ENCODE data around the gene MFNG.

MFNG gene

DNA sequence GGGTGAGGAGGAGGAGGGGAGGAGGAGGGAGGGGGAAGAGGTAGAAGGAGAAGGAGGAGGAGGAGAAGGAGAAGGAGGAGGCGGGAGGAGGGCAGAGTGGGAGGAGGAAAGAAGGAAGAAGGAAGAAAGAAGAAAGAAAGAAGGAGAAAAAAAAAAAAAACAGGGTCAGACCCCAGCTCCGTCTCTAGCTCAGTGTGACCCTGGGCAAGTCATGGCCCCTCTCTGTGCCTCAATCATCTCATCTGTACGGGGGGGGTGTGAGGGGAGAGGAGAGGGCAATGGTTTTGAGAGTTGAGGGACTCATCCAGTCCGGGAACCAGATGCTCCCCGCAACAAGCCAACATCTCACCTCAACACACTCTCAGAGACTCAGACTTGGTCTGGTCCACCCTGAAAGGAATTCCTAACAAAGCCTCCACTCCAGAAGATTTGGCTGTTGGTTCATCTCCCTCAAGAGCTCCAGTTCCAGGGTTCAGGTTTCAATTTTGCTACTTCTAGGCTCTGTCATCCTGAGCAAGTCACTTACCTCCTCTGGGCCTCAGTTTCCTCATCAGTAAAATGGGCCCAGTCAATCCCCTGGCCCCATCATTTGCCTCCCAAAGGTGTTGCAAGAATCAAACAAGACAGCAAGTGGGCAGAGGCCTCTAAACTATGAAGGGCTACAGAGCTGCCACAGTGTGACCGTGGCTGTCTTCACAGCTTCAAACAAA lies 25.4 kb upstream of the MFNG start:
- in situ Hi-C loops (cut with MboI; ENCODE audit: low sequenced_read_pairs, unreplicated experiment), result no loop called here
- DNase-seq (ENCODE audit: low spot score), result no peak
- TF ChIP-seq, protein P1, sequence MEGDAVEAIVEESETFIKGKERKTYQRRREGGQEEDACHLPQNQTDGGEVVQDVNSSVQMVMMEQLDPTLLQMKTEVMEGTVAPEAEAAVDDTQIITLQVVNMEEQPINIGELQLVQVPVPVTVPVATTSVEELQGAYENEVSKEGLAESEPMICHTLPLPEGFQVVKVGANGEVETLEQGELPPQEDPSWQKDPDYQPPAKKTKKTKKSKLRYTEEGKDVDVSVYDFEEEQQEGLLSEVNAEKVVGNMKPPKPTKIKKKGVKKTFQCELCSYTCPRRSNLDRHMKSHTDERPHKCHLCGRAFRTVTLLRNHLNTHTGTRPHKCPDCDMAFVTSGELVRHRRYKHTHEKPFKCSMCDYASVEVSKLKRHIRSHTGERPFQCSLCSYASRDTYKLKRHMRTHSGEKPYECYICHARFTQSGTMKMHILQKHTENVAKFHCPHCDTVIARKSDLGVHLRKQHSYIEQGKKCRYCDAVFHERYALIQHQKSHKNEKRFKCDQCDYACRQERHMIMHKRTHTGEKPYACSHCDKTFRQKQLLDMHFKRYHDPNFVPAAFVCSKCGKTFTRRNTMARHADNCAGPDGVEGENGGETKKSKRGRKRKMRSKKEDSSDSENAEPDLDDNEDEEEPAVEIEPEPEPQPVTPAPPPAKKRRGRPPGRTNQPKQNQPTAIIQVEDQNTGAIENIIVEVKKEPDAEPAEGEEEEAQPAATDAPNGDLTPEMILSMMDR (IDR thresholded peaks at IDR 0.05; ENCODE audit: borderline replicate concordance, control extremely low read depth, extremely low read depth, insufficient read depth, missing control alignments), result no peak

DNA sequence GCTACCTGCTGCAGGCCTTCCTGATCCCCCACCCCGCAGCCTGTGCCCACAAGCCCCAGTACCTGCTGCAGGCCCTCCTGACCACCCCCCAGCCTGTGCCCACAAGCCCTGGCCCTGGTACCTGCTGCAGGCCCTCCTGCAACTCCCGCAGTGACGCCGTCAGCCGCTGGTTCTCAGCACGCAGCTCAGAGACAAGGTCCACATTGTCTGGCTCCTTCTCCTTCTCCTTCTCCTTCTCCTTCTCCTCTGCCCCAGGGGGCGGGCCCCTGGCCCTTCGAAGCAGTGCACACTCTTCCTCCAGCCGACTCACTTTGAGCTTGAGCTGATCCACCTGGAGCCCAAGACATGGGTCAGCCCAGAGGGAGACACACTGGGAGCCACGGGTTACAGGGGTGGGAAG lies 23.9 kb upstream of the MFNG start:
- TF ChIP-seq, protein P1 (IDR thresholded peaks at IDR 0.05; ENCODE audit: borderline replicate concordance, control extremely low read depth, extremely low read depth, insufficient read depth, missing control alignments), result no peak
- DNase-seq (ENCODE audit: low spot score), result no peak
- in situ Hi-C loops (cut with MboI; ENCODE audit: low sequenced_read_pairs, unreplicated experiment), result no loop called here

DNA sequence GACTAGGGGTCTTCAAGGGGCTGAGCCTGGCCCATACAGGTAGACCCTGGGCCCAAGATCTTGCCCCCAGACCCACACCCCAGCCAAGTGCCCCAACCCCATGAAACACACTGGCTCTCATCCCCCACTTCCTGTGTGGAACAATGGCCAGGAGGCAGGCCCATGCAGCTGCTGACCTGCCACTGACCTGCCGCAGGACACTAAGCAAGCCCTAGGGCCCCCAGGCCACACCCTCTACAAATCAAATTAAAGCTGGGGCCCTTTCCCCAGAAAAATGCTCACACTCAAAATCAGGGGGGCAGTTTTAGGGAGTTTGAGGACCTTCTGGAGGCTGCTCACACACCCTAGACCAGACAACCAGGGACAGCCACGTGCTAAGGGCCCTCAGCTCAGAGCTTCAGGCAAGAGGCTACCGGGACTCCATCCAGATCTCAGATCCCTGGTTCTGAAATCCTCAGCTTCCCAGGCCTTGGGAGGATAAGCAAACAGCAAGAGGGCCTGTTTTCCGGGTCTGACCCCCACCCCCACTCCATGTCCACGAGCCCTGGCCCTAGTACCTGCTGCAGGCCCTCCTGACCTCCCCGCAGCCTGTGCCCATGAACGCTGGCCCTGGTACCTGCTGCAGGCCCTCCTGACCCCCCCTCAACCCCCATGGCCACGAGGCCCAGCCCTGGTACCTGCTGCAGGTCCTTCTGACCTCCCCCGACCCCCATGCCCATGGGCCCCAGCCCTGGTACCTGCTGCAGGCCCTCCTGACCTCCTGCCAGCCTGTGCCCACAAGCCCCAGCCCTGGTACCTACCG lies 23.1 kb upstream of the MFNG start:
- DNase-seq (ENCODE audit: low spot score), result no peak
- TF ChIP-seq, protein P1 (IDR thresholded peaks at IDR 0.05; ENCODE audit: borderline replicate concordance, control extremely low read depth, extremely low read depth, insufficient read depth, missing control alignments), result no peak
- in situ Hi-C loops (cut with MboI; ENCODE audit: low sequenced_read_pairs, unreplicated experiment), result no loop called here

DNA sequence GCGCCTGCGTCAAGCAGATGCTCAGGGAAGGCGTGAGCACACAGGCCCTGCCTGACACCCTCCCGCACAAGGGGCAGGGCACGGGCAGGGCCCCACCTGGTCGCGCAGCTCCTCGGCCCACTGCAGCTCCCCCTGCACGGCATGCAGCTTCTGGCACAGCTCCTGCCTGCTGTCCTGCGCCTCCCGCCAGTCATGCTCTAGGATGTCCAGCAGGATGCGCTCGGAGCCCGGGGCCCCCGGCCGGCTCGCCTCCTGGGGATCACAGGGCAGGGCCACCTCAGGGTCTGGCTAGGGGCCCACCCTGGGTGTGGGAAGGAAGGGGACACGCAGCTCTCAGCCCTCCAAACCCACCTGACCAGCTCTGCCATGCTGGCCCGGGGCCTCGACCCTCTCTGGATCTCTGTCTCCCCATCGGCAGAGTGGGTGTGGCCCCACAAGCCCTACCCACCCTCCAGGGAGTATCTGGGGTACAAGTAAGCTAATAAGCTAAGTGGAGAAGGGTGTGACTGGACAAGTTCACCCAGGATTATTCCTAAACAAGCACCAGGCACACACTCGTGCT lies 22.3 kb upstream of the MFNG start:
- TF ChIP-seq, protein P1 (IDR thresholded peaks at IDR 0.05; ENCODE audit: borderline replicate concordance, control extremely low read depth, extremely low read depth, insufficient read depth, missing control alignments), result no peak
- in situ Hi-C loops (cut with MboI; ENCODE audit: low sequenced_read_pairs, unreplicated experiment), result no loop called here
- no peak for DNase-seq (ENCODE audit: low spot score)

DNA sequence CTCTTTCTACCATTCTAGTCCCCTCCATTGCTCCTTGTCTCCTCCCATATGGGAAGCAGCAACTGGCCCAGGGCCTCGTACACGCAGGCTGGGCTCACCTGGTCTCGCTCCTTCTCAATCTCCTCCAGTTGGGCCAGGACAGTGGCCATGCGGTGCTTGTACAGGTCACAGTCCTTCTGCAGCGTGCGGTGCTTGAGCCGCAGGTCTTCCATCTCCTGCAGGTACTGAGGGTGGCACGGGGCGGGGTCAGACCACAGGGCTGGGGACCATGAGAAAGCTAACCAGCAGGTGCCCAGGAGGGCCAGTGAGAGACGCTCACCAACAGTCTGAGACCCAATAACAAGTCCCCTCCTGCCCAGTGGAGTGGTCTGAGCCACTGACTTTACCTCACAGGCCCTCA lies 21.5 kb upstream of the MFNG start:
- TF ChIP-seq, protein P1 (IDR thresholded peaks at IDR 0.05; ENCODE audit: borderline replicate concordance, control extremely low read depth, extremely low read depth, insufficient read depth, missing control alignments), result no peak
- DNase-seq (ENCODE audit: low spot score), result no peak
- in situ Hi-C loops (cut with MboI; ENCODE audit: low sequenced_read_pairs, unreplicated experiment), result no loop called here

DNA sequence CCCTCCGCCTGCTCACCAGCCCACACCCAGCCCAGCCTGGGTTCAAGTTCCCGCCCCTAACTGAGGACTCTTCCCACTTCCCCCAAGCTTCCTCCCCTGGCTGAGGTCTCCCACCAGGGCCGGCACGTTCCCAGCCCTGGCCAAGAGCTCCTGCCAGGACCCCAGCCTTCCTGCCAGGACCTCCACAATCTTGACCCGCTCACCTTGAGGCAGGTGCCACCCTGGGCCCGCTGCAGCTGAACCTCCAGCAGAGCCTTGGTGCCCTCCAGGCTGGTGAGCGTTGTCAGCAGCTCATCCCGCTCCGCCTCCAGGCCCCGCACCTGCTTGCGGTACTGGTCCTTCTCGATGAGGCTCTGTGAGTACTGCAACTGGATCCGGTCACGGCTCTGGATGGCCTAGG lies 19.8 kb upstream of the MFNG start:
- in situ Hi-C loops (cut with MboI; ENCODE audit: low sequenced_read_pairs, unreplicated experiment), result no loop called here
- TF ChIP-seq, protein P1 (IDR thresholded peaks at IDR 0.05; ENCODE audit: borderline replicate concordance, control extremely low read depth, extremely low read depth, insufficient read depth, missing control alignments), result no peak
- no peak for DNase-seq (ENCODE audit: low spot score)
